DND-41 (cell line): ENCODE results near the gene DPP3.

Source experiments
- ATAC-seq: fragments of 200-7000 bp; cut with Tn5 transposase; 3 replicates; pipeline ENCODE4 v1.9.1; 2021; ENCODE audit warnings: low read depth; ENCODE audit not compliant: insufficient read depth
- DNase-seq: peaks from one replicate; pipeline ENCODE4 v3.0.0-alpha.2; 2020
- H2AFZ ChIP-seq: 2 replicates; pipeline ENCODE4 v1.6.0; 2012; ENCODE audit warnings: low read depth, low read length
- H3K27ac ChIP-seq: 2 replicates; pipeline ENCODE4 v1.5.1; 2012; ENCODE audit warnings: low read length, inconsistent platforms
- H3K27me3 ChIP-seq: fragments of 200-600 bp; sonication (generic); 2 replicates; pipeline ENCODE4 v1.6.0; 2012; ENCODE audit warnings: low read length, mild to moderate bottlenecking, inconsistent platforms; ENCODE audit not compliant: insufficient read depth, poor library complexity
- H3K36me3 ChIP-seq: 2 replicates; pipeline ENCODE4 v1.5.1; 2012; ENCODE audit warnings: low read length, inconsistent platforms; ENCODE audit not compliant: insufficient read depth
- H3K4me1 ChIP-seq: 2 replicates; pipeline ENCODE4 v1.5.1; 2012; ENCODE audit warnings: mild to moderate bottlenecking, low read length; ENCODE audit not compliant: insufficient read depth
- H3K4me2 ChIP-seq: 2 replicates; pipeline ENCODE4 v1.6.0; 2012; ENCODE audit warnings: mild to moderate bottlenecking, moderate library complexity, low read length, inconsistent platforms; ENCODE audit not compliant: insufficient read depth
- H3K4me3 ChIP-seq, 2 experiments: fragments of 200-600 bp in 1 of 2; shearing (Covaris generic) in 1 of 2; 2 replicates each; pipeline ENCODE4 v1.5.1; 2012 to 2016; ENCODE audit warnings: inconsistent platforms in 2 of 2, low read length in 2 of 2, mild to moderate bottlenecking in 2 of 2, low read depth in 1 of 2, moderate library complexity in 1 of 2
- H3K79me2 ChIP-seq: 2 replicates; pipeline ENCODE4 v1.6.0; 2012; ENCODE audit warnings: low read length, inconsistent platforms; ENCODE audit not compliant: insufficient read depth
- H3K9ac ChIP-seq: 2 replicates; pipeline ENCODE4 v1.6.0; 2012; ENCODE audit warnings: low read depth, mild to moderate bottlenecking, inconsistent platforms, low read length, moderate library complexity
- H3K9me3 ChIP-seq: 2 replicates; pipeline ENCODE4 v1.5.1; 2012; ENCODE audit warnings: low read length, moderate library complexity, mild to moderate bottlenecking, inconsistent platforms; ENCODE audit not compliant: insufficient read depth, severe bottlenecking
- H4K20me1 ChIP-seq: 2 replicates; pipeline ENCODE4 v1.6.0; 2012; ENCODE audit warnings: low read length; ENCODE audit not compliant: insufficient read depth
- EZH2 ChIP-seq: IDR thresholded peaks from 3 replicates; pipeline ENCODE4 v1.6.1; 2012; ENCODE audit warnings: borderline replicate concordance, low read depth, mild to moderate bottlenecking, moderate library complexity, low read length, inconsistent platforms; ENCODE audit not compliant: severe bottlenecking
- TF ChIP-seq, protein P1 (sequence below): IDR thresholded peaks from 2 replicates; pipeline ENCODE4 v1.5.1; 2012; ENCODE audit warnings: borderline replicate concordance, low read length, moderate library complexity, mild to moderate bottlenecking; ENCODE audit not compliant: poor library complexity, severe bottlenecking; ENCODE audit errors: extremely low read depth

DPP3 gene

DNA sequence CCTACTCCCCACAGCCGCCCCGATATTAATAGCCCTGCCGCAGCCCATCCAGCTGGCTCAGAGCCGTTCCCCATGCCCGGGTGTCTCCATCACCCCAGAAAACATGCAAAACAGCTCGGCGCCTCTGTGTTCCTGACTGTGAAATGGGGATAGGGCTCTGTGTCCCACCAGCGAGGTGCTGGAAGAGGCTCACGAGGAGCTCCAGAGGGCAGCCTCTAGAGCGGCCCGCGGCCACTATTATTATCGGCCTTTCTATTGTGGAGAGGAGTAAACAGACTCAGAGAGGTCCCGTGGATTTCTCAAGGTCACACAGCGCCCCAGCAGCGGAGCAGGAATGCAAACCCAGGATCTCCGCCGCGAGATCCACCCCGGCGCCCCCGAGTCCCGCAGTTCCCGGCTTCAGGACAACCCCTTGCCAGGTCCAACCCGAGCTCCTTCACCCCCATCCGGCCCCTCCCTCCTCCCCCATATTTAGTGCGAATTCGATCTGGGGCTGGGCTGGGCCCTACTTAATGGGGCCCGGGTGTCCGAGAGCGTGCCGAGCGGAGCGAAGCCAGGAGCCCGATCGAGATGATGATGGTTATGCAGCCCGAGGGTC lies 66.2 kb downstream of the DPP3 start, which contains the start of gene ACTN3:
TSS of gene ACTN3 (plus strand) at position 536 of the 598 bp plus-strand sequence. CDS start at position 571, 35 bp downstream.
- no peak for DNase-seq
- H3K4me2 ChIP-seq, result peak within 1 kb of the TSS; percentile 77
- H3K4me1 ChIP-seq, result peaks cover 32% of the 10 kb centered on the region
- no peak for TF ChIP-seq EZH2
- TF ChIP-seq, protein P1, sequence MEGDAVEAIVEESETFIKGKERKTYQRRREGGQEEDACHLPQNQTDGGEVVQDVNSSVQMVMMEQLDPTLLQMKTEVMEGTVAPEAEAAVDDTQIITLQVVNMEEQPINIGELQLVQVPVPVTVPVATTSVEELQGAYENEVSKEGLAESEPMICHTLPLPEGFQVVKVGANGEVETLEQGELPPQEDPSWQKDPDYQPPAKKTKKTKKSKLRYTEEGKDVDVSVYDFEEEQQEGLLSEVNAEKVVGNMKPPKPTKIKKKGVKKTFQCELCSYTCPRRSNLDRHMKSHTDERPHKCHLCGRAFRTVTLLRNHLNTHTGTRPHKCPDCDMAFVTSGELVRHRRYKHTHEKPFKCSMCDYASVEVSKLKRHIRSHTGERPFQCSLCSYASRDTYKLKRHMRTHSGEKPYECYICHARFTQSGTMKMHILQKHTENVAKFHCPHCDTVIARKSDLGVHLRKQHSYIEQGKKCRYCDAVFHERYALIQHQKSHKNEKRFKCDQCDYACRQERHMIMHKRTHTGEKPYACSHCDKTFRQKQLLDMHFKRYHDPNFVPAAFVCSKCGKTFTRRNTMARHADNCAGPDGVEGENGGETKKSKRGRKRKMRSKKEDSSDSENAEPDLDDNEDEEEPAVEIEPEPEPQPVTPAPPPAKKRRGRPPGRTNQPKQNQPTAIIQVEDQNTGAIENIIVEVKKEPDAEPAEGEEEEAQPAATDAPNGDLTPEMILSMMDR, result no peak
- ATAC-seq, result no peak
- H3K4me3 ChIP-seq, result peak within 1 kb of the TSS; percentile 83 to 90
- peak within 1 kb of the TSS; percentile 74 for H3K27ac ChIP-seq
- peak within 1 kb of the TSS; percentile 91 for H3K9ac ChIP-seq
- H3K27me3 ChIP-seq, result no peaks in the 10 kb centered on the region
- peaks cover 19% of the 10 kb centered on the region for H3K36me3 ChIP-seq
- peak within 1 kb of the TSS; percentile 95 for H2AFZ ChIP-seq
- H3K9me3 ChIP-seq, result no peaks in the 10 kb centered on the region
- no peaks in the 10 kb centered on the region for H4K20me1 ChIP-seq
- peaks cover 8% of the 10 kb centered on the region for H3K79me2 ChIP-seq

DNA sequence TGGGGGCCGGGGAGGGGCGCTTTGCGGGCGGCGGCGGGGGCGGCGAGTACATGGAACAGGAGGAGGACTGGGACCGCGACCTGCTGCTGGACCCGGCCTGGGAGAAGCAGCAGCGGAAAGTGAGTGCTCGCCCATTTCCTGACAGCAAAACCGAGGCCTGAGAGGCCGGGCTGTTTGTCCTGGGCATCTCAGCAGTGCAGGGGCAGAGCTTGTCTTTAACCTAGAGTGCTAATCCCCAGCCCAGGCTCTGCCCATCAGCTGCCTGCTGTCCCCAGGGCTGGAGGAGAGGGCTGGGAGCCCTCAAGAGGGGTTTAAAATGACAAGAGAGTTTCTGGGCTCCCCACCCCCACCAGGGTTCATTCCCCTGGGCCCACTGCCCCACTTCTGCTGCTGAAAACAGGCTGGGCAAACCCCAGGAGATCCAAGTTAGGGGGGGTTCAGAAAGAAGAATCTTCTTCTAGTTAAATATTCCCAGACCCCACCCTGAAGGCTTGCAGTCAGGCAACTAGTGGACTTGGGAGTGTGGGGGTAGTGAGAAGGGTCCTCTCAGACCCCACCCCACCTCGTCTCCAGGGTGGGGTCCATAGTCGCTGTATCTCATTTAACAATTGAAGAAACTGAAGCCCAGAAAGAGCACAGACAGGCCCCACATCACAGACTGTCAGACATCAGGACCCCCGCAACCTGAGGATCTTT lies 66.9 kb downstream of the DPP3 start:
- DNase-seq, result no peak
- TF ChIP-seq, protein P1, result no peak
- no peak for TF ChIP-seq EZH2
- no peaks in the 10 kb centered on the region for H3K27me3 ChIP-seq
- no peak overlapping the region for H3K27ac ChIP-seq
- no peak overlapping the region for H2AFZ ChIP-seq
- no peak overlapping the region for H3K9ac ChIP-seq
- peaks cover 32% of the 10 kb centered on the region for H3K4me1 ChIP-seq
- no peaks in the 10 kb centered on the region for H3K9me3 ChIP-seq
- H3K4me3 ChIP-seq, result no peak overlapping the region
- H3K4me2 ChIP-seq, result no peak overlapping the region
- ATAC-seq, result no peak
- H4K20me1 ChIP-seq, result no peaks in the 10 kb centered on the region
- H3K36me3 ChIP-seq, result peaks cover 12% of the 10 kb centered on the region
- H3K79me2 ChIP-seq, result peaks cover 8% of the 10 kb centered on the region

DNA sequence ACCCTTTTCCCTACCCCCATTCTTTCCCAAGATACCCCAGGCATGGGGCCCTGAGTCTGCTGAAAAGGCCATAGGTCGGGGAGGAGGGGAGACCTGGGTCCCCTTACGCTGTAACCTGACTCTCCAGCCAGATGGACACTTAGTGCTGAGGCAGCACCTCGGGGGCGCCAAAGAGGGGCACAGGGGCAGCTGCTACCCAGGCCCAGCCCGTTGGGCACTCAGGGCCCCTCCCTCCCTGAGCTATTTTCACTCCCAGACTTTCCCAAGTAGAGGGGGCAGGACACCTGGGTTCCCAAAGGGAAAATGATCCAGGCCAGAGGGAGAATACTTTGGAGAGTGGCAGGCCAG lies 67.4 kb downstream of the DPP3 start:
- H3K4me1 ChIP-seq, result peaks cover 32% of the 10 kb centered on the region
- peaks cover 8% of the 10 kb centered on the region for H3K79me2 ChIP-seq
- no peak overlapping the region for H3K4me2 ChIP-seq
- ATAC-seq, result no peak
- TF ChIP-seq, protein P1, result no peak
- no peak for TF ChIP-seq EZH2
- no peak overlapping the region for H3K27ac ChIP-seq
- H3K4me3 ChIP-seq, result no peak overlapping the region
- DNase-seq, result no peak
- no peaks in the 10 kb centered on the region for H4K20me1 ChIP-seq
- H3K9me3 ChIP-seq, result no peaks in the 10 kb centered on the region
- no peak overlapping the region for H3K9ac ChIP-seq
- H3K36me3 ChIP-seq, result peaks cover 7% of the 10 kb centered on the region
- H3K27me3 ChIP-seq, result no peaks in the 10 kb centered on the region
- no peak overlapping the region for H2AFZ ChIP-seq
